GM19372 (cell line): ENCODE measurements around the gene COL8A1.

Source experiments
- ATAC-seq: cut with Tn5 transposase; IDR thresholded peaks from one replicate; pipeline ENCODE4 v1.9.1; 2021; ENCODE audit warnings: mild to moderate bottlenecking, low read depth, moderate library complexity; ENCODE audit not compliant: unreplicated experiment

The COL8A1 gene

DNA sequence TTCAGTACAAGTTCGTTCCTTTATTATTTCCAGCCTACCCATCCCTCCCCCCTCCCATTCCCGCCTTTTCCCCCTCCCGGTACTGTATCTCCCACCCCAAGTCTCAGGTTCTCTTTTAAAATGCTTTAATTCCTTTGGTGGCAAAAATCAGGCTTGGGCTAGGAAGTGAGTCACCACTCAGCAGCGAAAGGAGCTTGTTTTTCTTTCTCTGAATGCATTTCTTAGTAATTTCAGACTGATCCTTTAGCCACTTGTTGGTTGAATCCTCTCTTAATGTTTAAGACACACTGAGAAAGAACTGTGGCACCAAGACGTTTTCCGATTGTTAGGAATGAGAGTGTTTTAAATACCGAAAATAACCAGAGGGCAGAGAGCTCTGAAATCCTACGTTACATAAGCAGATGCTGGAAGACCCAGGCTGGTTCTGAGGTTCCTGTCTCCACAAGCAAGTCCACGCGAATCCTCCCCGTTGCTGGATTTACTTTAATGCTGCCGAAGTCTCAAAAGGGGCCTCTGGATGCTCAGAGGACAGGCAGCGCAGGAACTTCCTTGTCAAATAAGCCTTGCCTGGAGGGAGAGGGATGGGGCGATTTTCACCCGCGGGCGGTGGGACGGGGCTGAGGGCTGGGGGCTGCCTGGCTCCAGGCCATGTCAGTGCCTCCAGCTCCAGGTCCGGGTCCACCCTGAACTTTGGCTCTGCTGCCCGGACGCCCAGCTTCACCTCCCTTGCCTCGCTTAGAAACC is 854 bp upstream of the COL8A1 start:
- ATAC-seq: no peak

DNA sequence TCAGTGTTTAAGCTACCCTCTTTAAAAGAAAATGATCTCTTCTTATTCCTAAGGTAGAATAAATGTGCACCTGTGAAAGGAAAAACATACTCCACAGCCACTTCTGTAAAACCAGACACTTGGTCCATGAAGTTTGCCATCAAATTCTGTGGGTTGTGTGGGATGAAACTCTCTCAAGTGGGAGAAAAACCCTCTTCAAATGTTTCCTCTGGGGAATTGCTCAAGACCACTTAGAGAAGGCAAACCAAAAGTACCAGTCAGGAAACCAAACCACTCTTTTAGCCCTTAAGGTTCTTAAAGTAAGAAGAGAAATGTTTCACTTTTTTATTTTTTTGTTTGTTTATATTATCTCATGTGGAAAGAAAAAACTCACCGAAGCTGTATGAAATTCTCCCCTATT is 1.2 kb downstream of the COL8A1 start:
- no peak for ATAC-seq

DNA sequence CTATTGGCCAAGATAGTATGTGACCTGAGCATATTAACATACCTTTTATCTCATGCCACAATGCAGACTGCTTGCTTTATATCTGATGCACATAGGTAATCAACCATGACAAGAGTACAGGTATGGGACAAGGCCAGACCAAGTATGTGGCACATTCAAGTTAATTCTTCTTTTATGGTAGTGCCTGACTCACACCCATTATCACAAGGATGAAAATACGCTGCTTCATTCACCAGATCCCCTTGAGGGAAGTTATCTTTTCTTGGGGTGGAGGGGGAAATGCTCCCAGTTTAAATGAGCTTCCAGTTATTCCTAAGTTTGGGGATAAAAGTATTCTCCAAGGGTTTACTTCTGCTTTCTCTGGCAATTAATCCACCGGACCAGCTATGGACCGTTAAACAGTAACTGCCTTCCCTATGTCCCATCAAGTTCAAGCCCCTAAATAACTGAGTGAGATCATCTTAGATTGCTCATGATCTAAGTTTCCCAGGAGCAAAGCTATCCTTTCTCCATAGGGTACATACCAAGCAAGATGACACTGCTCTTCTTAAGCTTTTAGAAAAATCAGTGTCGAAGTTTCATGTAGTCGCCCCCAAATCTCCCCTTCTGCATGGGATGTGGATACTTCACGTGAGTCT is 1.9 kb downstream of the COL8A1 start:
- no peak for ATAC-seq

DNA sequence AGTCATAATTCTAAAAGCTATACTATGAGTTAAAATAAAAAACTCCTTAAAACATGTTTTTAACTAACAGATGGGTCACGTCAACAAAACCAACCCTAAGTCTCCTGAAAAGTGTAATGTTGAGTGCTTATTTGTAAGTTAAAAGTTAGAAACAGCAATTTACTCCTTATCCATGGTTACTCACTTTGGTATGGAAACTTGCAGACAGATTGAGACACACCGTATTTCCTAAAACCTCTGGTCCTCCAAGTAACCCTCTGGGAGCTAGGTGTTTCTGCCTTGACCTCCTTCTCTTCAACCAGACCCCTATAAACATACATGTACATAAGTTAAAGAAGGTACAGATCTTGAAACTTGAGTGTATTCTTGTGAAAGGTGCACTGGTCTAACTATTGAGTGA is 3.1 kb downstream of the COL8A1 start:
- ATAC-seq: no peak

DNA sequence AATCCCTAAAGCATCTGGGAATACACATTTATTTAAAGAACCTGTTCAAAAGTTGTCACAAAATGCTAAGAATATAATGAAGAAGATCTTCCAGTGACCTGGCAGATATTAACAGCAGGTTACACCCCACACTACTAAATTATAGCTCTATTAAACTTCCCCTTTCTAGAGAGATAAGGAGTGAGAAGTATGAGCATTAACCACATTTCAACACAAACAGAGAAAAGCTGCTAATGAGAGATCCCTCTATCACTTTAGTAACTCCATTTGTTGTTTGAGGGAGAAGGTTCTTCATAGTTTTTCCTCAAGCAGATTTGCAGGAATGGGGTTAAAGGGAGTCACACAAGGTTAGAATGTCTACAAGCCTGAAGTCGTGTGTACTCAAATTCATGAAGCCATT is 3.6 kb downstream of the COL8A1 start:
- ATAC-seq: no peak

DNA sequence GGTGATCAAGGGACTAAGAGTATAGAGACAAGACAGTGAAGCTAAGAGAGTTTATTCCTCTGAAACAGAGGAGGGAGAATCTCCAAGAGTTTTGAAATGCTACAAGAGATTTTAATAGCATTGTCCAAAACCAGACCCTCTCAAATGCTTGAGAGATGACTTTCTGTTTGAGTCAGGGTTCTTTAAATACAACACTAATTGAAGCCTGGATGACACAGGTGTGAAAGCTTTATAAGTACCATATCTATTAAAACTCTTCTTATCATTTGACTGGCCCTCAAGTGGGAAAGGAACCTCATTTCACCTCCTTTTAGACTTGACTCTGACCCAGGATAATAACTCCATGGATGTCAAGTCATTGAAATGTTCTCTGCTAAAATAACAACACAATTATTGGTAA is 5.6 kb downstream of the COL8A1 start:
- no peak for ATAC-seq

DNA sequence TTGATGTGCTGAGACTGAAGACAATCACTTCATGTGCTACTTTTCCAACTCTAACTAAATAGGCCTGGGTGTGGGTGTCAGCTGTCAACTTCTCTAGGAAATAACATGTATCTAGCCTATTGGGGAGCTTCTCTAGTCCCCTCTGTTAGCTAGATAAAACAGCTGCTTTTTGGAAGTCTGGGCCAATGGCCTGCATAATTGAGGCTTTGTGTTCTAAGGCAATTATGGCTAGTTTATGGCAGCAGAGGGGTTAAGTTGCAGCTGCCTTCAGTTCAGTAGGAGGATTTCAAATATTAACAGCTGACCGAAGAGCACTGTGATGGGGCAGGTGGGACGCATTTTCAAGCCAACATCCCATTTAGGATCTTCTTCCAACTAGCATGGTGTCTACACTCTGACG is 6.4 kb downstream of the COL8A1 start:
- no peak for ATAC-seq

DNA sequence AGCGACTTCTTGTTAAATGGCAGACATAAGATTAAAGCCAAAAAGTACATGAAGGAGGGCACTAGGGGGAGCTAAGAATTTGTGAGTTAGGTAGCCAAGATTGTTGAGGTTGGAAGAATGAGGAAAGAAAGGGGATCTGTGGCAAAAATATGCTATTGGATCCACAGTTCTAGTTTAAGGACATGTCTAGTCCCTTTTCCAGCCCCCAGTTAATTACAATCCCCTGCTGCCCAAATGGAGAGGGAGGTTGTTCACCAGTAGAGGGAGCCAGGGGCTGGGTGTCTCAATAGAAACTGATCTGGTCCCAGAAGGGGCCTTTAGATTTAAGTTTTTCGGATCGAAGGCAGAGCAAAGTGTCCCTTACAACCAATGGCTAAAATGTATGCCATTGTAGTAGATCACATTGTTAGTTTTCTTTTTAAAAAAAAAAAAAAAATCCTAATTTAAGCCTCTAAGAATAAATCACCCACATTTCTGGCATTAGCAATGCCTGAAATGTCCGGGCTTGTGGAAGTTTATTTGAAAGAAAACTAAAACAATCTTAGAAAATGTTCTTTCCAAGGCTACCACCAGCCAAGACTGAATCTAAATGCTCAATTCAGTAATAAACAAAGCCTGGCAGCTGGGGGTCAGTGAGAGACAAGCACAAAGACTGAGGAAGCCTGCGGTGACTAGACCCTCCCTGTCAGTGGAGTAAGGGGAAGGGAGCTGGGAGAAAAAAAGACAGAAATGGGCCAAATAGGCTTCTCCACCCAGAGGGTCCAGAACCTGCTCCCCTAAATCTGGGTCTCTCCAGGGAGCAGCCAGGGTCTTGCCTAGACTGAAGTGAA is 7.1 kb downstream of the COL8A1 start:
- ATAC-seq: no peak

DNA sequence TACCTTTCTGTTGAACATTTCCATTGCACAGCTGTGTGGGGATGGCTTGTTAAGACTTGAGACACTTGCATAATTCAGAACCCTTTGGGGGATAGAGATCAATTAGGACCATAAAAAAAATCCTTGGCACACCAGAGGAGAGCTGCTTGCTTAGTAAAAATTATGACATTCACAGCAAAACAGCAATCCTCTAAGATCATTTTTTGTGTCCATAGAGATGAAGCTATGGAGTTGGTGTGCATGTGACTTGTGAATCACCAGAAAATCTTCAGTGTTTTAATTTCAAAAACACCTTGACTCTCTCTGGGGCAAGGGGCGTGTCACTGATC is 7.7 kb downstream of the COL8A1 start:
- no peak for ATAC-seq

DNA sequence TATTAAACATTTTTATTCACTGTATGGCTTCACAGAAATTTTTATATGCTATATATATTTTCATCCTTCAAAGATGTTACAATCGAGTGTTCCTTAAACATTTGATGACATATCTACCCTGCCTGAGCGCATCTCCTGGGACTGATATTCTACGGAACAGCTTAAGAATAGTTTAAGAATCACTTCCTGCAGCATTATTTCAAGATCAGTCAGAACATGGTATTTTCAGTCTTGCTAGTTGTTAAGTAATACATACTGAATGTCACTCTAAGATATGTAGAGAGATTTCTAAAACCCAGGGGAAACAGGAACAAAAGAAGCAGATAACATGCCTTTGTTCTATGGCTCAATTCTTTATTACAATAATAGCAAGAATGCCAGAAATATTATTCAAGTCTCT is 8.7 kb downstream of the COL8A1 start:
- no peak for ATAC-seq

DNA sequence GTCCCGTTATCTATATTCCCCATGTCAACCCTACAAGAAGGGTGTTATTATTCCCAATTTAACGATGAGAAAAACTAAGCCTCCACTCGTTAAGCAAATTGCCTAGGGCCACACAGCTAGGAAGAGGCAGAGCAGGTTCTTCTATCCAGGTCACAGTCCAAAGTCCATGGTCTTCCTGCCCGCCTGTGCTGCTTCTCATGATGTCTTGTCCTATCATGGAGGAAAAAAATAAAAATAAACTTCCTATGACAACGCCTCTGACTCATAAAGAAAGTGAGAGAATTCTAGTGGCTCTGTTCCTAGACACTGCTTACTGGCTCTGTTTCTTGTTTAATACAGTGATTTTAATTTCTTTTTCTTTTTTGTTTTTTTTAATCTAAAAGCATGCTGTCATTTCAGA is 9.7 kb downstream of the COL8A1 start:
- no peak for ATAC-seq

DNA sequence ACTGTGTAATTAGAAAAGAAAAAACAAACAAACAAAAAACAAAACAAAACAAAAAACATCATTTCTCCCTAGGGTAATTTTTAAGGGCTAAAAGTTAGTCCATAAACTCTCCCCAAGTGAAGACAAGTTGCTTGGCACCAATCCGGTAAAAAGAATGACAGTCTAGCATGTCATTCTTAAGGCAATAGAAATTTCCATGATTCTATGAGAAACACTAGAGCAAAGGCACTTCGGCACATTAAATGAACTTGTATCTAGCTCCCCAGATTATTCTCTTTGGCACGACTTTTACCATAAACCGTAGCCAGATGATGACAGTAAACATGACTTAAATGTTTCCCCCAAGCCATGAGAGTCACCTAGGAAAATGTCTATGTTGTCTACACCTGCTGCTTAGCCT is 10.1 kb downstream of the COL8A1 start:
- no peak for ATAC-seq

DNA sequence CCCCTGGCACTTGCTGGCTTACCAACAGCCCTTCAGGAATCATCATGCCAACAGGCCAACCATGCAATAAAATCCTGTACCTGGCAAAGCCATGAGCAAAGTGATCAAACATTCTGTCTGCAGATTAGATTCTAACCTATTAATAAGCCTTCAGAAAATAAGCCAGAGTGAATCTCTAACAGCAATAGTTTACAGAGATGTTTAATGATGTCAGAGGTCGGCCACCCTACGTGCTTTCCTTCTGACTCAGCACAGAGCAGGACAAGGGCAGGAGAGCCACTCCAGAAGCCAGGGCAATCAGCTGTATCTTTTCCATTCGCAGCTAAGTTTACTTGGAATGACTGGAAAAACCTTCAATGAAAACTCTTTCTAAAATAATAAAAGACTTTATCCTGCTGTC is 13.1 kb downstream of the COL8A1 start:
- ATAC-seq: no peak

DNA sequence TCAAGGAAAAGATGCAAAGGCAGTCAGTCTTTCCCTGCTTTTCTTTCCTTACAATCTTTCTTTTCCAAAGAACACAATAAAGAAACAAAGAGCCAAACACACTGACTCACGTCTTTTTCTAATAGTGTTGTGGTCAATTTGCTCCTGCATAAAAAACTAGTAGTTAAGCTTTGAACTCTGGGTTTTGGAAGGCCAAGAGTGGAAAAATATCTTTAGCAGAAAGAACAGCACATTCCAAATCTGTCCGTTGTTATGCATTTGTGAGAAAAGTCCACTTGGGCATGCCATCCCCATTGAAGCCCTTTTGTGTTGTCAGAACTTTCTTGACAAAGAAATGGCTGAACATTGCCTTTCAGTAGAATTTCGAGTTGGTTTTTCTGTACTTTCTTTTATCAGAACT is 18.2 kb downstream of the COL8A1 start:
- ATAC-seq: no peak

DNA sequence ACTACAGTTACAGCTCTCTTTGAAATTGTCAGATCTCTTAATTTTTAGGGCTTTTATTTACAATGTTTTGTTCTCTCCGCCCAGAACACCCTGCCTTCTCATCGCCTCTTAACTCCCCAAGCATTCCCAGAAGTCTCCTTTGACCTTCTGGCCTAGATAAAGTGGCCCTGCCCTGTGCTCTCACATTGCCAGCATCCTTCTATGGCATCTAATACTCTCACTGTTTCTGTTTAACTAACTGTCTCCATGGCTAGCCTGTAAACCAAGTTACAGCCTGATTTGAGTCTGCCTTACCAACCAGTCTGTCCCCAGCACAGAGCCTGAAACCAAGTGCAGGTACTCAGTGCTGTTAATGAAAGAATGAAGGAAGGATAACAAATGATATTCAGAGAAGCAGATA is 19.9 kb downstream of the COL8A1 start:
- ATAC-seq: no peak

DNA sequence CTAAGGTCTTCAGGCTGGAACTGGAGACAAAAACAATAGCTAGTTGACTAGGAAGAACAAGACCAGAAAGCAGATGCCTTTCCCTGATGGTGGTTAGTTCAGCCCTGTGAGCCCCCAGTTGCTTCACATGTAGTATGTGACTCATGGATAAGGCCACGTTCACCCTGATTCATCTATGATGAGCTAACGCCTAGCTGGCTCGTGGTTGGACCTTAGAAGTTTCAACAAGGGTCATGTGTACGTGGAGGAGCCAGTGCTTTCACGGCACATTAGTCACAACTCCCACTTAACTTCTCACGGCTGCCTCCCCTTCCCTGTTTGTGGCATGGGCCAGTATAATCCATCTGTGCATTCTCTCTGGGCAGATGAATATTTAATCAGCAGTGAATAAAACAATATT is 20.6 kb downstream of the COL8A1 start:
- no peak for ATAC-seq

DNA sequence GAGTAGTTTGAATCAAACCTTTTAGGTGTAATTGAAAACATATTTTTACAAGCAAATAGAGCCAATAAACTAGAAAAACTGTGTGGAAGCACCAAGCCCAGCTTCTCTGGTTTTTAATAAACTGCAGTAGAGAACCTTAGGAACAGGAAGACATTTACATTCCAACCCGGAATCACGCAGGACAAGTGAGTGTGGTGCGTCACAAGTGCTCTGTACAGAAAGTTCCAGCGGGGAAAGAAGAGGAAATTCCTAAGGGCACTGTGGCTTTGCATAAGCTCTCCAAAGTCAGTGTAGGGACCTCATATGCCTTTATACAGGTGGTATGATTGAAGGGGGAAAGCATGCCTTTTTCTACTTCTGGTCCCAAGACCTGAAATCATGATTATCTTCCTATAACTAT is 21.6 kb downstream of the COL8A1 start:
- ATAC-seq: no peak

DNA sequence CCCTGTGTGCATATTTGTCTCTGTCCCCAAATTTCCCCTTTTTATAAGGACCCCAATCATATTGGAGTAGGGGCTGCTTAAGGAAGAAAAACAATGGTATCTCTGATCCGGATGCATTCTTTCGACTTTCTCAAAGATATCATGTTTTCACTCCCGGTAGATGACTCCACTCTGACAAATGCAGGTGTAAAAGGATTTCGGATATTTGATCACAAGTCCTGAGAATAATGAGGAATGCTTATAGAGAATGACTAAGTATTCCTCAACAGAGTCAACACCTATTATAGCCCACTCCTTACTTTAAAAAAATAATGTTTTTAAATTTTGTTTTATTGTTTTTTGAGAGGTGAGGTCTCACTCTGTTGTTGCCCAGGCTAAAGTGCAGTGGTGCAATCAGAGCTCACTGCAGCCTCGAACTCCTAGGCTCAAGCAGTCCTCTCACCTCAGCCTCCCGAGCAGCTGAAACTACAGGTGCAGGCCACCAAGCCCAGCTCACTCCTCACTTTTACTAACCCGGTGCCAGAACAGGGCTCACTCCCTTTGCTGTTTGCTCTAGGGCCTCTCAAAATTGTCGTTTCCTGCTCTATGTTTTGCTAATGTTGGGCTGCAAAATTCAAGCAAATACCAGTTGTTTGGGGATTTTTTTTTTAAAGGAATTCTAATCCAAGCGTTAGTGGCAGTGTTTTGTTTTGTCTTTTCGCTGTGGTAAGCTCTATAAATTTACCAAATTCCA is 24.6 kb downstream of the COL8A1 start:
- ATAC-seq: no peak

DNA sequence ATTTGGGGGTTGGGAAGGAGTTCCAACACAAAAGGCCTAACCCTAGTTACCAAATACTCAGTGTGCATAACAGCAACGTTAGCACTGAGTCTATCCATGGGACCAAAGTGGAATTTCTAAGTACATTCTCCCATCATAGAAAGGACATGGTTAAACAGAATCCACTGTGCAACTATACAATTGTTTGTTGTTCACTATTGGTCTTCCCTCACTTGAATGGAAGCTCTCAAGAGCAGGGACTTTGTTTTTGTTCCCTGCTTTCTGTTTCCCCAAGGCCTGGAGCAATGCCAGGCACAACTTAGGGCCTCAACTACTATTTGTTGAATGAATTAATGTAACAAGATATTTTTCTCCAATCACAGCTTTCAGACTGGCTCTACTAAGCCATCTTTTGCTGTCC is 25.6 kb downstream of the COL8A1 start:
- no peak for ATAC-seq

DNA sequence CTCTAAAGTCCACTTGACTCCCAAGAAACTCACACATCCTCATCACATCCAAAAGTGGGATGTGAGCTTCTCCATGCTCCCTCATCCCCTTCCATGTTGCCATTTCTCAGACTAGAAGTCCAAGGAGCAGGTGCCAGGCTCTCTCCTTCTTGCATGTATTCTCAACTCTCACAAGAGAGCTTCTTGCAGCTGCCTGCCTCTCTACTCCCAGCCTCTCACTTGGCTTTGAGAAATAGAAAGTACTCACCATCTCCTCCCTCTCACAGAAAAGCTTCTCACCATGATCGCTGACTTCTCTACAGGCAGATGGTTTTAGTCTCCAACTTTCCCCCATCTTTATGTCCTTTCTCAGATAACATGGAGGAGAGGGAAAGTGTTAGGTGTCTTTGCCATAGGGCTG is 26.6 kb downstream of the COL8A1 start:
- ATAC-seq: no peak

DNA sequence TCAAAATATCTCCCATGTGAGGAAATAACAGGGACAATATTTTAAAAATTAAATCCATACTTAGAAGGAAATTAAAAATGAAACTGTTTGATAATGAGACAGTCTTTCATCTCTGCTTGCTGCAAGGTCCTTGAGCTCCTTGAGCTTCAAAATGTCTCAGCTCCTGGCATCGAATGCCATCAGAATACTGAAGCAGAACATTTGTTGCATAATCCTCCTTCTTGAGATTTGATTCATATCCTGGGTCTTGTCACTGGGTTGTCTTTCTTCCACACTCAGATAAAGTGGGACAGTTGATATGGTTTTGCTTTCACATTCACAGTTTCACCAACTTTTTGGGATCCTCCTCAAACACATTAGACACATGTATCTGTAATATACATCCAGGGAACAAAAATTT is 27.8 kb downstream of the COL8A1 start:
- no peak for ATAC-seq
